NCI-H526 treated with DMSO at 0.1 percent for 48 hours (cell line): ENCODE measurements around the gene MYLK.
"Not testable (repeated sequence)": the region's sequence is repeated elsewhere in the genome, so short reads cannot be mapped to it uniquely, and the experiment has no call there.

Experiments used
- DNase-seq: peaks from one replicate; lab custom pipeline; 2025; lab: John Stamatoyannopoulos, UW

Gene MYLK

DNA sequence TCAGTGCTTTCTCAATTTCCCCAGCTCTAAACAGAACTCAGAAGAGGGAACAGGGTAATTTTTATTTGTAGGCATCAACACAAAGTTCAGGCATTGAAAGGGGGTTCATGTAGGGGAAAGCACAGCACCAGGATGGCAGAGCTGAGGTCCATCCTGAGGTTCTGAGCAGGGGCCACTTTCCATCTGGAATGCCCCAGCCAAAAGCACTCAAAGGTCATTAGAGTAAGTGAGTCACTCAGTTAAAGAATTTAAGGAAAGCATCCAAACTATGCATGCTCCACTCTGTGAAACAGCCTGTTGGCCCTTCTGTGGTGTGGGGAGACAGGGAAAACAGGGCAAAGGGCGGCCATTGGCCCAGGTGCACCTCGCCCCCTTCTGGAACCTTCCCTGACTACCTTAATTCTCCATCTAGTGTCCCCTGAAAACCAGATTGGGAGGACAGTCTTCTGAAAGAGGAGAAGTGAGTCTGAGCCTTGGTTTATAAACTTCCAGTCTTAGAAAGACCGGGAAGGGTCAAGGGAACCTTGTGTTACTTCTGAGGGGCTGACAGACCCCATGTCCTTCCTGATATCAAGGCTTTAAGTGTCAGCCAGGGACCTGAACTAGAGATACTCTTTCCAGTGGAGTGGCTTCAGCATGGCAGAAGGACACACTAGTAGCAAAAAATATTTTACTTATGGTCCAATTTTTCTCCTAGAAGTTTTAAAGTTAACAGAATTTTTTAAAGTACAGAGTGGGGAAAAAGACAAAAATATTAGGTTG lies 133.3 kb downstream of the MYLK start:
- DNase-seq: no peak

DNA sequence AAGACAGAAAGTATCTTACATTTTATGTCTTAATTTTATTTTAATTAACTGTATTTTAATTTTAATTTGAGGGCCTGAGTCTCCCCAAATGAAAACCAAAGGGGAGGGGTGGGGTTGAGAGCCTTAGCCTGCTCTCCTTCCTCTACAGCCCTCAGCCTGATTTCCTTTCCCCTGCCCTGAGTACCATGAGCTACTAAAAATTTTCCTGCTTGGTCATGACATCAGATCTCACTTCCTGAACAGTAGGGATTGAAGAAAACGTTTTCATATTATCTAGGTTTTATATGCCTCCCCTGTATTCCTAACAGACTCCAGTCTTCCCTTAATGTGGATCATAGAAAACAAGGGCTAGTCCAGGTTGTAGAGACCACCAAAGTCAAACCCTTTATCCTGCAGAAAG lies 133.9 kb downstream of the MYLK start:
- DNase-seq: no peak

DNA sequence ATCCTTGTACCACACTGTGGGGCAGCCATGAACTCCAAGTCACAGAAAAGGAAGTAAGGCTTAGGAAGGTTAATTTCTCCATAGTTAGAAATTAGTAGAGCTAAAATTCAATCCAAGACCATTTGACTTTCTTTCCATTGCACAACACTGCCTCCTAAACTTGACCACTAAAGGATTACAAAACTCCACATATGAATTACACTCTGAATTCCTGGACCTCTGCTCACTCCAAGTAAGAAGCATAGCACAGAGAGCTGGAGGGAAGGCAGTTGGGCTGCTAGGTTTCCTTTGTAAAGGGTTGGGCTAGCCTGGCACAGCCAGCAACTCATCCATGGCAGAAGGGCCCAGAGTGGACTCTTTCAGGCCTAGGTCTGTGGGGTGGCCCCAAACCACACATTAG lies 134.4 kb downstream of the MYLK start:
- DNase-seq: no peak

DNA sequence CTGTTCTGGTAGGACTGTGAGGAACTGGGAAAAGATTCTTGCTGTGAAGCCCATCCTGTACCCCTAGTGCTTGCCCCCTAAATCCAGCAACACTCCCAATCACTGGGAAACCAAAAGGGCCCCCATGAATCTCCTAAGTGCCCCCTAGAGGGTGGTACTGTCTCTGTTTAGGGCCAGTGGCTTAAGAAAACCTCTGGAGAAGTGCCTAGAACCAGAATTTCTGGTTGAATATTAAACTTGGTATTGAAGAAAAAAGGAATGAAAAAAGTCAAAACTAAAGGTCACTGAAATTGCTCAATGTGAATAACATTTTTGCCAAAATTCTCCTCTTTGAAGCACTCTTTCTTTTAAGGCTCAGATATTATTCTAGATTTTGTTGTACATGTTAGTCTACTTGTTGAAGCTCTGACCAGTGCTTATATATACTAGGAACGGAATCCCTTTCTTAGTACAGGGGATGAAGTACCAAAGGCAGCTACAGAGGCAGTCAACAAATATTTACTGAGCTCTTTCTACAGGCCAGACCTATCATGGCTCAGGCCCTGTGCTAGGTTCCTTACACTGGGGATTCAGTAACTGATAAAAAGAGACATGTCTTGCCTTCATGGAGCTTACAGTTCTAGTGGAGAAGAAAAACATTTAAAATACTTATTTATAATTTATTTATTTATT lies 138.8 kb downstream of the MYLK start:
- DNase-seq: no peak

DNA sequence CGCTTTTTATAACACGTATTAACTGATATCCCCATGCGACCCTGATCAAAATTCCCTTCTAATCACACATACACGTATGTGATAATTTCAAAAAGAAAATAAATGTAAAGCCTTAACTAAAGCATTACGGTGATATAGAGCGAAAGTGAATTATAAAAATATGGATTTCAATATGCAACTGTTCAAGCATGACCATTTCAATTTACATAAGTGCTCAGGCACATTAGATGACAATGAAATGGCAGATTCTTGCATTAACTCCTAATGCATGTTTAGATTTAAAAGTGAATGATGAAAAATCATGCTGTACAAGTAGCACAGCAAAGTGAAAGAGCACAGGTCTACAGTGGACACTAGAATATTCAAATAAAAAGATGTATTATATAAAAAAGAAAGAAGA lies 140.1 kb downstream of the MYLK start:
- DNase-seq: no peak

DNA sequence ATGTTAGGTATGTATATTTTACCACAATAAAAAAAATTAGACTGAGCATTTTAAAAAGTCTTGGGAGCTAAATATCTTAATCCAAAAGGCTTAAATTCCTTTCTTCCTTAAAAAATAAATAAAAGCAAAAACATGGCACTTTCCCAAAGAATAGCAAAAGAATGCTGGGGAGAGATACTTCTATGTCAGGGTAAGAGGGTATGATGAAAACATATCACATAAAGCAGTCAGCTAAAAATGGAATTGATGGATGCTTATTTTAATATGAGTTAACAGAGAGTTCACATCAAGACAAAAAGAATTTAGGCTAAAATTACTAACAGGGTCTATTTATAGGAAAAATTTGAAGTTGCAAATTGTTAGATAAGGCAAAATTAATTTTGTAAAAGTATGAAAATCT lies 141.0 kb downstream of the MYLK start:
- DNase-seq: no peak

DNA sequence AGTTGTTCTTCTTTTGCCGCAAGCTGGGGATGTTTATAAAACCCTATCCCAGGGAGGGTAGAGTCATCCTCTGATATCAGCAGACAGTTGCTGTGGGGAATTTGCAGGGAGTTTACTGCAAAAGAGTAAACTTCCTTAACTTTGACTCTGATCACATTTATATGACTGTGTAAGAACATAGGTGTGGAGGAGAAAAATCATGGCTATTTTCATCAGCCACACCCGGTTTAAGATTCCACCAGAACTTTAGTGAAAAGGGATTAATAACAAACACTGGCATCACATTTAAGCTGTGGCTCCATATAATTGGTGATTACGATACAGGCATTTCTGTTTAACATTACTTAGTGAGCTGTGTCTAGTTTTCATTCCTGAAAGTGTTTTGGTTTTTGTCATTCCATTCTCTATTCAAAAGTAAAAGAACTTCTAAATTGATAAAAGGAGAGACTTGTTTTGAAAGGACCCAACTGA lies 143.1 kb downstream of the MYLK start:
- no peak for DNase-seq

DNA sequence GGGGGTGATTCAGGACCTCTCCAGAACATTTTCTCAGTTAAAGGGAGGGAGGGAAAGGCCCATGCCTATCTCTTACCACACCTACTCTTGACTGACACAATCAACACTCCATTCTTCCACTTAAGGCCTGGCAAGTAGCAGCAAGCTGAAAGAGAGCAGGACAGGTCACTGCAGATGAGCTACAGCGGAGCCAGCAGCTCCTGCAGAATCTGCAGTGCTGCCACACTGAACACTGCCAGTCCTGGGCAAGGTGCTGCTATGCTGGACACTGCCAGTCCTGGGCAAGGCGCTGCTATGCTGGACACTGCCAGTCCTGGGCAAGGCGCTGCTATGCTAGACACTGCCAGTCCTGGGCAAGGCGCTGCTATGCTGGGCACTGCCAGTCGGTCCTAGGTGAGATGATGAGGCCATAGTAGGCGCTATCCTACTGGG lies 143.7 kb downstream of the MYLK start:
- no peak for DNase-seq

DNA sequence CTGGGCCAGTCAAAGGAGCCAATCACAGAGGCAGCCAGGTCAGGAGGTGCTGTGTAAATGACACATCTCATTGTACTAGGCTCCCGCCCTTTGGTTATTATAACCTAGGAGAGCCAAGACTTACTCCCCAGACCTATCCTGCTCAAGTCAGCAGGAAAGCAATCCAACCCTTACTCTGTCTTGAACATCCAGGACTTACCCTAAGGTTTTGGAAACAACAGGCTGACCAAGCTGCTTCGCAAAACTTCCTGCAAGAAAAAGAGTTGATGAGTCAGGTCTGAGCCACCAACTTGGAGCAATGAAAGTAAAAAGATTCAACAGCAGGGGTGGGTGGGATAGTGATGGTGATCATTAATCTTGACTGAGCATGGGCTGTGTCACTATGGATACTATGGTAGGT lies 144.4 kb downstream of the MYLK start:
- no peak for DNase-seq

DNA sequence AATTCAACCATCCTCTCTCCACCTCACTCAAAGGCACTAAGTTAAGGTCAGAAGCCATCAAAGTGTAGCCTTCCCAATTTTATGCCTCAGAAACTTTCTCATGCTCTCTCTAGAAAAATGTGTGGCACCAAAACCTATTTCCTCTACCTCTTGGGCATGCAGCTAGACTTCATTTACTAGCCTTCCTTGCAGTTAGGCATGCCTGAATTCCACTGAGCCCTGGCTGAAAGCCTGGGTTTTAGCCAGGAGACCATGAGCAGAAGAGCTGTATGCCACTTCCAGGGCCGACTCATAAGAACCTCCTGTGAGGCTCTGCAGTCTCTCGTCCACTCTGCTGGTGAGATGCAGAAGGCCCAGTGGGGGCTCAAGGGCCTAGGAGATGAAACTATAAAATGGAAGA lies 145.0 kb downstream of the MYLK start:
- DNase-seq: no peak

DNA sequence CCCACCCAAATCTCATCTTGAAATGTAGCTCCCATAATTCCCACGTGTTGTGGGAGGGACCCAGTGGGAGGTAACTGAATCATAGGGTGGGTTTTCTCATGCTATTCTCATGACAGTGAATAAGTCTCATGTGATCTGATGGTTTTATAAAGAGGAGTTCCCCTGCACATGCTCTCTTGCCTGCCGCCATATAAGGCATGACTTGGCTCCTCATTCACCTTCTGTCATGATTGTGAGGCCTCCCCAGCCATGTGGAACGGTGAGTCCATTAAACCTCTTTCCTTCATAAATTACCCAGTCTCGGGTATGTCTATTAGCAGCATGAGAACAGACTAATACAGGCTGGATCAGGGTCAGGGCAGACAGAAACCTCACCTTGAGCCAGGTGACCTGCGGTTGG lies 145.6 kb downstream of the MYLK start:
- not testable (repeated sequence) for DNase-seq

DNA sequence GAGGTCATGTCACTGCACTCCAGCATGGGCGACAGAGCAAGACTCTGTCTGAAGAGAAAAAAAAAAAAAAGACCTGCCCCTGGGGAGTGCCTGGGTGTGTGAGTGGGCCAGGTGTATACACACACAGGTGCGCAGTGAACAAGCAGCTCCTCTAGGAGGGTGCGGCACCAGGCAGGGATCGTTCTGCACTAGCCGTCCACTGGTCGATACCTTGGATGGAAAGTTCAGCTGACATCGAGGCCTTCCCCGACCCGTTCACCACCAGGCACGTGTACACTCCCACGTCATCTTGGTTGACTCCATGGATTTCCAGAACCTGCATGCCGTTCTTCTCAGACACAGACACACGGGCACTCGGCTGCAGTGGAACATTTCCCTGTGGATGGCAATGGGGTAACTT lies 147.0 kb downstream of the MYLK start:
- DNase-seq: no peak

DNA sequence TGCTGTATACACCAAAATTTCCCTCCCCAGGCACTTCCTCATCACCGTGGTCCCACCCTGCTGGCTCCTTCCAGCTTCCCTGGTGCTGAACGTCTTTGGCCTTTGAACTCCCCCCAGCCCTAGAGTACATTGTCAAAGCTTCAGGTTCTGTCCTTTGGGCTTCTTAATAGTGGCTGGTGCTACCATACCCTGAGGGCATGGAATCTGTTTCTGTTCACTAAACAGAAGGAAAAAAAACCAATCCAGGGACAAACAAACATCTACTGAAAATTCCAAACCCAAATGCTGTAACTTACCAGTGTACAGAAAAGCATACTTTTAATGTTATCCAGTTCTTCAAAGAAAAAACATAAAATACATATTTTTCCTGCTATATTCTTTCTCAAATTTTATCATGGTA lies 148.7 kb downstream of the MYLK start:
- no peak for DNase-seq

DNA sequence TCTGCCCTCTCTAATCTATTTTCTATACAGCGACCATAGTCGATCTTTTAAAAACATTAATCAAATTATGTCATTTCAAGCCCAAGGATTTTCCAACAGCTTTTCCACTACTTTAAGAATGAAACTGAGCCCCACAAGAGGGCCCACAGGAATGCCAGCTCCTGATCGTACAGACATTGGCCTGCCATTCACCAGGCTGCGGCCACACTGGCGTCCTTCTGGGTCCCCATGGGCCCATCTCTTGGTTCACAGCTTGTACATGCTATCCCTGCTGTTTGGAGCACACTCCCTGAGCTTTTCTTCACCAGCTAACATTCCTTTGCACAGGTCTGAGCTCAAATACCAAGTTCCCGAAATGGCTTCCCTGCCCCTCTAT lies 149.6 kb downstream of the MYLK start:
- DNase-seq: no peak

DNA sequence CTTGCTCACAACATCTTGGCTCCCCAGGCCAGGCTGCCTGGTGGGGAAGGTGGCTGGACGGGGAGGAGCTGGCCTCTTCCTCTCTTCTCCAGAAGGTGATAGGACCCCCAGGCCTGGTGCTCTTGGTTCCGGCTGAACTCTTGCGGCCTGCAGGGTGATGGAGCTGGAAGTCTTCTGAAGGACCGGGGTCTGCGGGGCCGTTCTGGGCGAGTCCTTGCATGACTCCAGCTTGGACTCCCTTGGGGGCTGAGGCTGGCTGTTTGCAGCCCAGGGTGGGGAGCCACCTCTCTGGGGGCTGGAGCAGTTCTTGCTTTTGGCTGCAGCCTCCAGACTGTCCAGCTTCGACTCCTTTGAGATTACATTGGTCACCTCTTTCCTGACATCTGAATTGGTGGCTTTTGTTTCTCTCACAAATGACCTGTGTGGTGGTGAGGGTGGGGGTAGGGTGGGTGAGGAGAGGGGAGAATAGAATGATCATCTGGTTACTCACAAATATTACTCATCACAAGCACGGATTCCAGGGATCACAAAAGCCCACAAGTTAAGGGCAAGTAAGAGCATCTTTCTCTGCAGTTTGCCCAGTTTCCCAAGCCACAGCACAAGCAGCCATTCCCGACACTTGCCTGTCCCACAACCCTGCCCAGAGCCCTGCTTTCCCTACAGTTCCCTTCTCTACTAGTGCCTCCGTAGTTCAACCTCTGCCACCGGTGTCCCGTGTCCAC lies 150.2 kb downstream of the MYLK start:
- DNase-seq: no peak

DNA sequence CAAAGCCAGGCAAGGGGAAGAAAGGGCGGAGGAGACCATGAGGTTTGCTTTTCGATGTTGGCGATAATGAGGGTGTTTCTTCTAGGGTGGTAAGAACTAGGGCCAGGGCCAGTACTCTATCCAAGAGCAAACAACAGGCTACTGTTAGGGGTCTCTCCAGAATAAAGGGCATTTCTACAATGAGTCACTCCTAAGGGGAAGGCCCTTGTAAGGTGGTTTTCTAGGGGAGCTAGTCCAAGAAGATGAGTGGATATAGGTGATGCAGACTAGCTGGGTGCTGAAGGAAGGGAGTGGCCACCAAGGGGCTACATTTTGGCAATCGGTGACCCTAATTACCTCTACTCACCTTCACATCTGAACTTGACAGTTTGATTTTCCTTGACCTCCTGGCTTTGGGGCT lies 150.8 kb downstream of the MYLK start:
- DNase-seq: no peak

DNA sequence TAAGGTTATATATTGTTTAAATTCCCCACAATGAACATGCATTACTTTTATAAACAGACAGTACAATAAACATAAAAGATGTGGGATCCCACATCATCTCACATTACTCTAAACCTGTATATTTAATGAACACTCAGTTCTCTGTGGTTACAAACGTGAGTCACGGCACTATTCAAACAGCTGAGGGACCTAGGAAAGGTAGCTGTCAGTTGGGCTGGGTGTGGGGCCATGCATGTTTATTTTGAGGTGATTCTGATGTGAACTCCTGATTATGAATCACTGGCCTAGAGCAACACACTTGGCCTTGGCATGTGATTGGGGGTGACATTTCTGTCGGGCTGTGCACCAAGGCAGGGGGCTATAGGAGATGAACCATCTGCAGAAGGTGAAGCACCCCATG lies 151.7 kb downstream of the MYLK start:
- no peak for DNase-seq

DNA sequence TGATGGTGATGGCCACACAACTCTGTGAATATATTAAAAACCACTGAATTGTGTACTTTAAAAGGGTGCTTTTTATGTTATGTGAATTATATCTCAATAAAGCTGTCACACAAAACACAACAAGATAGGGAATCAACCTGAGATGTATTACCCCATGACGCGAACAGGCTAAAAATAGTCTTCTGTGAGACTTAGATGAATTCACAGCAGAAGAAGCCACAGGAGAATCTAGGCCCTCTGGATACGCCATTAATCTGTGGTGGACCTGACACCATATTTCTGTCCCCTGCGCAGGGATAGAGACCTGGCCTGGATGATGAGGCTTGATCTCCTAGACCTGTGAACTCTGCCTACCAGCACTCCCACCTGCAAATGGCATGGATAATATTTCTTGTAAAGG lies 153.3 kb downstream of the MYLK start:
- DNase-seq: no peak

DNA sequence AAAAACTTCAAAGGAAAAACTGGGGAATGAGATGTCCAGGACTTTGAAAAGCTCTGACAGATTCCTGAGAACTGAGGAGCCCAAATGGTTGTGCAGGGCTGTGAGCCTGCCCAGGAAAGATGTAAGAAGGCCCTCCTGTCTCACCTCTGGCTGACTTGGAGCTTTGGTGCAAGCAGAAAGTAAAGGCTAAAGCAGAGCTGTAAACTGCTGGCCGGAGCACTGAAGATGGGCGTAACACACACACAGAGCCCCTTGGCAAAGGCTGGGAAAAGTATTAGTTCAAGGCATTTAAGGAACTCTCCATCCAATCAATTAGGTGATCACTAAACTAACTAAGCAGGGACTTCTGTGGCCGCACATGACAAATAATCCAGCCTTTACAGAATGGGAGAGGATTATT lies 155.1 kb downstream of the MYLK start:
- DNase-seq: no peak

DNA sequence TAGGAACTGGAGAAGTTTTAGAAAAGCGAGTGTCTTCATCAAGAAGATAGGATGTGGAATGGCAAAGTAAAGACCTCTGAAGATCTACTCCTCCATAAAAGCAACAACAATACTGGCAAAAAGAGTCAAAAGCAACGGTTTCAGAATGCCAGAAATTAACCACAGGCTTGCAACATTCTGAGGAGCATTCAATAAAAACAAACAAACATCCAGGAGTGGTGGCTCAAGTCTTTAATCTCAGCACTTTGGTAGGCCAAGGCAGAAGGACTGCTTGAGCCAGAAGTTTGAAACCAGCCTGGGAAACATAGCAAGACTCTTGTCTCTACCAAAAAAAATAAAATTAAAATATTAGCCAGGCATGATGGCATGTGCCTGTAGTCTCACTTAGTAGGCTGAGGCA lies 156.1 kb downstream of the MYLK start:
- DNase-seq: no peak

DNA sequence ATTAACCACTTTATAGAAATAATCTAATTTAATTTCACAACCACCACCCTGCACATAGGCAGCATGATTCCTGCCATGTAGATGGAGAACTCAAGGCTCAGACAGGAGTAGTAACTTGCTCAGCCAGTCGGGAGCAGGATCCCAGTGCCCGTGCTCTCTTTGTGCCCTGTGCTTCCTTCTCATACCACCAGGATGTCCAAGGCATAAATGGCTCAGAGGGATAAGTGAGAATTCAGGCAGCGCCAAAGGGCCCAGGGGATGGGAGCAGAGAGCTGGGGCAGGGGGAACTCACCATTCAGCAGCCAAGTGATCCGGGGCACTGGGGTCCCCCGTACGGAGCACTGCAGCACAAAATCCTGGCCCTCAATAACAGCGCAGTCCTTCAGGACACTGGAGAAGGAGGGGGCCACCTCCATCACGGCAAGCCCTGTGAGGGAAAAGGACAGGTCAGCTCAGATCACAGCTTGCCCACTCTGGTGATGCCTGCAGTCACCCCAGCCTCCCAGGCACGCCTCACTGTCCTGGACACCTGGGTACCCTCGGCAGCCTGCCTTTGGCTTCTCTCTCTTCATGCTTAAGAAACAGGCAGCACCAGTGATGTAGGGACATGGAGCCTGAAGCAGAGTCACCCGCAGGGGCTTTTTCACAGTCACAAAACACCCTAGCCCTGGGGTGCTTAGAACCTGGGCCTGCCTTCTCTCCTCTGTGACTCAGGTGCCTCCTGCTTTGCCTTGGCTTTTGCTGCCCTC lies 158.3 kb downstream of the MYLK start:
- DNase-seq: no peak

DNA sequence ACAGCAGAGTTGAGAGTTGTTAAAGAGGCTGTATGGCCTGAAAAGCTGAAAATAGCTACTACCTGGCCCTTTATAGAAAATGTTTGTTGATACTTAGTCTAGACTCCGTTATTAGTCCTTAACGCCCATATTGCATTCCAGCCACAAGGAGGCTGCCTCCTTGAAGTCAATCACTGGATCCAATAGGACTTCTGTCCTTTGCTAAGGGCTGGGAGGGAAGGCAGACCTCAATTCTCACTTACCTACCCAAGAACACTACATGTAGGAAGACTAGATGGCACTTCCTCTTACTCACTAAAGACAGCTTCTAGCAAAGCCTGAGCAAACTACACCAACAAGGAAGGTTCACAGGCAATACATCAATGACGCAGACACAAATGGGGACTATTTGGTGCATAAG lies 159.8 kb downstream of the MYLK start:
- no peak for DNase-seq
